IPS DF 6.9 (cell line): Measurements from ENCODE around the gene MDGA2.
A peak's percentile ranks its signal among the peaks of the same experiment; 100 is the strongest.

ENCODE experiments used
- DNase-seq: peaks from one replicate; pipeline ENCODE4 v3.0.0-alpha.2; 2013; ENCODE audit warnings: low read depth, low spot score
- H3K27ac ChIP-seq: one replicate; pipeline ENCODE4 v1.5.1; 2013; ENCODE audit warnings: low read length, control low read depth
- H3K27me3 ChIP-seq: 2 replicates; pipeline ENCODE4 v1.6.1; 2013; ENCODE audit warnings: mild to moderate bottlenecking, low read length; ENCODE audit not compliant: control insufficient read depth, insufficient read depth
- H3K36me3 ChIP-seq: 2 replicates; pipeline ENCODE4 v1.6.1; 2013; ENCODE audit warnings: low read length; ENCODE audit not compliant: control insufficient read depth, insufficient read depth
- H3K4me1 ChIP-seq: 2 replicates; pipeline ENCODE4 v1.6.1; 2013; ENCODE audit warnings: low read length; ENCODE audit not compliant: control insufficient read depth, insufficient read depth
- H3K4me3 ChIP-seq: 2 replicates; pipeline ENCODE4 v1.5.1; 2013; ENCODE audit warnings: mild to moderate bottlenecking, low read length
- H3K9me3 ChIP-seq: 2 replicates; pipeline ENCODE4 v1.6.1; 2013; ENCODE audit warnings: low read length, inconsistent platforms; ENCODE audit not compliant: control insufficient read depth, insufficient read depth
- WGBS: extraction: QIAGEN DNeasy Blood & Tissue Kit; methylation state at CpG from one replicate; pipeline ENCODE4 v1.1.7; 2013; ENCODE audit warnings: mixed read lengths, missing lambda C conversion rate; ENCODE audit not compliant: insufficient read length, insufficient coverage; 5-methylcytosine and 5-hydroxymethylcytosine counted together

MDGA2 gene

DNA sequence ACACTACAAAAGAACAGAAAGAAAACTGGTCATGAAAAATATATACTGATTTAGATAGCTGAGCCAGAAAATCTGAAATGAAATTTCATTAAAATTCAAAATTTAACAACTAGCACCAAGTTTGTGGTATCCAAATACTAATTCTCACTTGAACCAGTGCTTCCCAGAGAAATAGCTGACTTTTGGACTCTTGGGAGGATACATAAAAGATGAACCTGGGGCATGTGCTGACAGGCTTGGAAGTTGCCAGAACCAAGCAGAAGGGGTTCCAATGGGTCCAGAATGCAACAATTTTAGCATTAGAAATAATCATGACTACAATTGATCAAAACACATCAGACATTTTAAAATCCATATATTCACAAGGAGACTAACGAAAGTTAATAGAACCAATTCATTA is 175.0 kb downstream of the MDGA2 start:
- H3K27me3 ChIP-seq = no peaks in the 10 kb centered on the region
- DNase-seq = no peak
- H3K27ac ChIP-seq = no peak overlapping the region
- no peaks in the 10 kb centered on the region for H3K9me3 ChIP-seq
- H3K4me1 ChIP-seq = no peaks in the 10 kb centered on the region
- H3K36me3 ChIP-seq = no peaks in the 10 kb centered on the region
- H3K4me3 ChIP-seq = no peak overlapping the region
- WGBS = no CpG with 5 or more reads among the region's 1 CpG

DNA sequence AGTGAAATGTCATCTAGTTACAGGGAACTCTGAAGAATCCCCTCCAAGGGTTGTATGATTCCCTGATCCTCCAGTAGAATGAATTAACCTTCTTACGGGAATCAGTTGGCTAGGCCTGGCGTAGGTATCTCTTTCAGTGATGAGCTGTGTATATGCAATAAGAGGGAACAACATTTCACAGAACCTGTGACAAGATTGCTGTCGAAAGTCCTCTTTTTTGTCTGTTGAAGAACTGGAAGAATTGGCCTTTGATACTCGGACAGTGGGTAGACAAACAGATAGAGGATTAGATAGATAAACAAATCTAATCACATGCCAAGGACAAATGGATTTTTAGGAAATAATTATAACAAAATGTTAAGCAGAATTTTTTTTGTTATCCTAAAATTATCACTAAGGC is 184.6 kb downstream of the MDGA2 start:
- H3K36me3 ChIP-seq = no peaks in the 10 kb centered on the region
- H3K27ac ChIP-seq = no peak overlapping the region
- no peaks in the 10 kb centered on the region for H3K27me3 ChIP-seq
- no peak for DNase-seq
- no peaks in the 10 kb centered on the region for H3K9me3 ChIP-seq
- H3K4me3 ChIP-seq = no peak overlapping the region
- H3K4me1 ChIP-seq = no peaks in the 10 kb centered on the region
- WGBS = no CpG with 5 or more reads among the region's 4 CpGs

DNA sequence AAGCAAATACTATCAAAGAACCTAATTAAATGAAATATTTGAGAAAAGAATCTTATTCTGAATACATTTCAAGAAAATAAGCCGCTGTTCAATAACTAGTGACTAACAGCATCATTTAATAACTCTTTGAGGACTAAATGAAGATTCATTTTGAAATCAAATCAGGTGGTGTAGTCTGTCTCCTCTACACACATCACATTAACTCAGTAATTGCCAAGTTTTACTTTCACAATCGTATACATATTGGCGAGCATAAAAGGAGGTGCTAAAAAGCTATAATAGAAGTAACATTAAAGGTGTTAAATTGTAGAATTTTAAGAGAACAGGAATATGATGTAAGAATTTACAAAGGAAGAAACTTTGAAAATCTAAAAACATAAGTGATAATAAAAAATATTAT is 185.1 kb downstream of the MDGA2 start:
- no peaks in the 10 kb centered on the region for H3K4me1 ChIP-seq
- no peaks in the 10 kb centered on the region for H3K27me3 ChIP-seq
- no peak for DNase-seq
- no peaks in the 10 kb centered on the region for H3K36me3 ChIP-seq
- no peak overlapping the region for H3K27ac ChIP-seq
- no peaks in the 10 kb centered on the region for H3K9me3 ChIP-seq
- no CpG with 5 or more reads among the region's 3 CpGs for WGBS
- H3K4me3 ChIP-seq = no peak overlapping the region

DNA sequence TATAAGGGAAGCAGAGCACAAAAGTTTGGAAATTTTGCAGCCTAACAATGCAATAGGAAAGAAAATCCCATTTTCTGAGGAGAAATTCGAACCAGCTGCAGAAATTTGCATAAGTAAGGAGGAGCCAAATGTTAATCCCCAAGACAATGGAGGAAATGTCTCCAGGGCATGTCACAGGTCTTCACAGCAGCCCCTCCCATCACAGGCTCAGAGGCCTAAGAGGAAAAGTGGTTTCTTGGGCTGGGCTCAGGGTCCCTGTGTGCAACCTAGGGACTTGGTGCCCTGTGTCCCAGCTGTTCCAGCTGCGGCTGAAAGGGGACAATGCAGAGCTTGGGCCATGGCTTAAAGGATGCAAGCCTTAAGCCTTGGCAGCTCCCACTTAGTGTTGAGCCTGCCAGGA is 190.0 kb downstream of the MDGA2 start:
- Histone ChIP-seq H3K27me3 (no peaks in the 10 kb centered on the region), H3K4me1 (no peaks in the 10 kb centered on the region), H3K9me3 (no peaks in the 10 kb centered on the region), H3K4me3 (no peak overlapping the region), H3K27ac (no peak overlapping the region), H3K36me3 (no peaks in the 10 kb centered on the region)
- no CpG with 5 or more reads among the region's 2 CpGs for WGBS
- DNase-seq = peak; percentile 4

- no peak overlapping the region for H3K27ac ChIP-seq
- no peak overlapping the region for H3K4me3 ChIP-seq
- no peaks in the 10 kb centered on the region for H3K36me3 ChIP-seq
- no peaks in the 10 kb centered on the region for H3K27me3 ChIP-seq
- H3K4me1 ChIP-seq = no peaks in the 10 kb centered on the region
- no peaks in the 10 kb centered on the region for H3K9me3 ChIP-seq
- no peak for DNase-seq
Observed at GRCh38 chr14:47483449-47483848, 192.0 kb downstream of the MDGA2 start.

DNA sequence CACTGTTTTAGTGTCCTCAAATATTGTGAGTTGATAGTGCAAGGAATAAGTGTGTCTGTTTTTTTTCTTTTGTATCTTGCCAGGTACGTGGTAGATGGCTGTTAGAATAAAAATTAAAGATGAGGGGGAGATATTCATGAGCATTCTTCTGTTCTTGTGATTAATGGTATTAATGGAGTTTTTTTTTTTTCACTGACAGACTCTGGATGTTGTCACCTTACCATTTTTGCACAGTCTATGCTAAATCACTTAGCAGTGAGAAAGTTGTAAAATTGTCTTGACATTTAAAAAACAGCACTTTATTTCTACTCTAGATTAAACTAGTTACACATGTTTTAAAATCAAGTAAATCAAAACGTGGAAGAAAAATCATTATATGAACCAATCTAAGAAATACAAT is 204.3 kb downstream of the MDGA2 start:
- no peak overlapping the region for H3K27ac ChIP-seq
- no peak overlapping the region for H3K4me3 ChIP-seq
- H3K9me3 ChIP-seq = no peaks in the 10 kb centered on the region
- no peaks in the 10 kb centered on the region for H3K4me1 ChIP-seq
- no CpG with 5 or more reads among the region's 2 CpGs for WGBS
- no peaks in the 10 kb centered on the region for H3K27me3 ChIP-seq
- H3K36me3 ChIP-seq = no peaks in the 10 kb centered on the region
- DNase-seq = no peak

- Histone ChIP-seq H3K36me3 (no peaks in the 10 kb centered on the region), H3K27ac (no peak overlapping the region), H3K27me3 (no peaks in the 10 kb centered on the region), H3K9me3 (no peaks in the 10 kb centered on the region), H3K4me1 (no peaks in the 10 kb centered on the region), H3K4me3 (no peak overlapping the region)
- no peak for DNase-seq
Observed at GRCh38 chr14:47466916-47467315, 208.5 kb downstream of the MDGA2 start.

DNA sequence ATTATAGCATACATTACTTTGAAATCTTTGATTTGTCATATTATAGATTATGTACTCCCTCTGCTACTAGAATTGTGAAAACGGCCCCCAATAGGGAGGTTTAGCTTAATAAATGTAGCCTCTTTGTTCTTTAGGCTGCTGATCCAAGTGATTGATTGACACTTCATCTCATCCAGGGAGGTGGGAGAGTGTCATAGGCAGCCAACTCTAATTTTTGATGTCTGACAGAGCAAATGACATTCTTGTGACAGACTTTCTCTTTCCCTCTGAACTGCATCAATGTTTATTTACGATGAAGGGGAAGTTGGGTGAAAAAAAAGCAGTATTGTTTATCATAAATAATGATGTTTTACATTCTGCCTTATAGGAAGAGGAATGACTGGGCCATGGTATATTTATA is 221.4 kb downstream of the MDGA2 start:
- Histone ChIP-seq H3K9me3 (no peaks in the 10 kb centered on the region), H3K27ac (no peak overlapping the region), H3K36me3 (no peaks in the 10 kb centered on the region), H3K4me1 (no peaks in the 10 kb centered on the region), H3K27me3 (no peaks in the 10 kb centered on the region), H3K4me3 (no peak overlapping the region)
- no CpG with 5 or more reads among the region's 2 CpGs for WGBS
- DNase-seq = no peak

- no CpG with 5 or more reads among the region's 3 CpGs for WGBS
Observed at GRCh38 chr14:47447076-47447475, 228.3 kb downstream of the MDGA2 start.

DNA sequence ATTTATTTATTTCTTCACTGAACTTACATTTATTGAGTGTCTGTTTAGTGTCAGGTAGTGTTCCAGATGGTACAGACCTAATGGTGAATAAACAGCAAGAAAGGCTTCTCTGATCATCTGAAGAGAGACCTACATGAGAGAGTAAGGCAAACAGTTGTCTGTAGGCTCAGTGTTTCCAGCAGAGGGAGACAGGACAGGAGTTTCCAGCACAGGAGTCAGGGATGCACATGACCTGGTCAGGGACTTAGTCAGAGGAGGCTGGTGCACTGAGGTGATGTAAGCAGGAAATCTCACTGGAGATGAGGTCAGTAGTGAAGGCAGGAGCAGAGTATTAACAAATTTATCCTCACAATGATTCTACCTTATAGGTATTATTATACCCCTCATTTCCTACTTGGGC is 233.2 kb downstream of the MDGA2 start:
- no peaks in the 10 kb centered on the region for H3K9me3 ChIP-seq
- no peak overlapping the region for H3K4me3 ChIP-seq
- H3K27ac ChIP-seq = no peak overlapping the region
- DNase-seq = peak; percentile 58
- H3K4me1 ChIP-seq = peaks cover 7% of the 10 kb centered on the region; the same call in 1 of the 2 replicates
- no peaks in the 10 kb centered on the region for H3K36me3 ChIP-seq
- no peaks in the 10 kb centered on the region for H3K27me3 ChIP-seq

More at GRCh38 chr14:47447076-47447475, 228.3 kb downstream of the MDGA2 start:
- no peaks in the 10 kb centered on the region for H3K36me3 ChIP-seq
- no peak for DNase-seq
- H3K9me3 ChIP-seq = no peaks in the 10 kb centered on the region
- no peaks in the 10 kb centered on the region for H3K27me3 ChIP-seq
- no peaks in the 10 kb centered on the region; the same call in 1 of the 2 replicates for H3K4me1 ChIP-seq
- H3K4me3 ChIP-seq = no peak overlapping the region
- no peak overlapping the region for H3K27ac ChIP-seq

DNA sequence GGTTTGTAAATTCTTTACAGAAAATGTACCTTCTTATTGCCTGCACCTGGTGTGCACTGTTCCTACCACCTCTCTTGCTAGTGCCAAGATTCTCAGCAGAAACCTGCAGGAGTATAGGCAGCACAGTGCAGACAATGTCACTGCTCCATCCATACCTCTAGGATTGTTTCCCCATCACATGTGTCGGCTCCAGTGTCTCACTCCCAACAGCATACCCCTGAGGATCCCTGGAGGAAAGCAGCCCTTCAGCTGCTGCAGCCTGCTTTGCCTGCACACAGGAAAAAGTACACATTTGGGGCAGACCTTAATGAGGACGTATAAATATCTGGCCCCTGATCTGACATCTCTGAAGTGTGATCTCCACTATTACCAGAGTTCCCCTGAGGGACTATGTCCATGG is 235.5 kb downstream of the MDGA2 start:
- peaks cover 7% of the 10 kb centered on the region; the same call in 1 of the 2 replicates for H3K4me1 ChIP-seq
- H3K9me3 ChIP-seq = no peaks in the 10 kb centered on the region
- no peaks in the 10 kb centered on the region for H3K36me3 ChIP-seq
- H3K27me3 ChIP-seq = no peaks in the 10 kb centered on the region
- no peak overlapping the region for H3K27ac ChIP-seq
- WGBS = no CpG with 5 or more reads among the region's 2 CpGs
- no peak for DNase-seq
- H3K4me3 ChIP-seq = no peak overlapping the region
